GM10266 (cell line): ENCODE measurements around the gene KIF21B.

Source experiments
- DNase-seq: peaks from one replicate; pipeline ENCODE4 v3.0.0; 2012; ENCODE audit errors: extremely low spot score
- TF ChIP-seq, protein P1 (sequence below): IDR thresholded peaks from 2 replicates; pipeline ENCODE4 v1.5.1; 2012; ENCODE audit warnings: mild to moderate bottlenecking, low read depth; ENCODE audit not compliant: control insufficient read depth, insufficient read depth; ENCODE audit errors: missing control alignments

The KIF21B gene

DNA sequence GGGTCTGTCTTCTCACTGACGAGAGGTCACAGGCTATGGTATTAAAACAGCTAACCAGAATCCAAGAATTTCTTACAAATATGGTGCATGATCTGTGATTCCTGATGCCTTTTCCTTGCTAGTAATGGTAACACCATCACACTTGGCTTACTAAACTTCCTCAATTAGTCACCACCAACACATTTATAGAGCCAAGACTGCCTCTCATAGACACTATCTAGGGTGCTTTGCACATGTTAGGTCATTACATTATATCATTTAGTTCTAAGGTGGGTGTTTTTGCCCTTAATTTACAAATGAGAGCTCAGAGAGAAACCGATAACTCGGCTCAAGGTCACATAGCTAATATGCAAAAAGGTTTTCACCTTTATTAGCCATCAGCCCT, 8.7 kb downstream of the KIF21B start:
- TF ChIP-seq, protein P1, sequence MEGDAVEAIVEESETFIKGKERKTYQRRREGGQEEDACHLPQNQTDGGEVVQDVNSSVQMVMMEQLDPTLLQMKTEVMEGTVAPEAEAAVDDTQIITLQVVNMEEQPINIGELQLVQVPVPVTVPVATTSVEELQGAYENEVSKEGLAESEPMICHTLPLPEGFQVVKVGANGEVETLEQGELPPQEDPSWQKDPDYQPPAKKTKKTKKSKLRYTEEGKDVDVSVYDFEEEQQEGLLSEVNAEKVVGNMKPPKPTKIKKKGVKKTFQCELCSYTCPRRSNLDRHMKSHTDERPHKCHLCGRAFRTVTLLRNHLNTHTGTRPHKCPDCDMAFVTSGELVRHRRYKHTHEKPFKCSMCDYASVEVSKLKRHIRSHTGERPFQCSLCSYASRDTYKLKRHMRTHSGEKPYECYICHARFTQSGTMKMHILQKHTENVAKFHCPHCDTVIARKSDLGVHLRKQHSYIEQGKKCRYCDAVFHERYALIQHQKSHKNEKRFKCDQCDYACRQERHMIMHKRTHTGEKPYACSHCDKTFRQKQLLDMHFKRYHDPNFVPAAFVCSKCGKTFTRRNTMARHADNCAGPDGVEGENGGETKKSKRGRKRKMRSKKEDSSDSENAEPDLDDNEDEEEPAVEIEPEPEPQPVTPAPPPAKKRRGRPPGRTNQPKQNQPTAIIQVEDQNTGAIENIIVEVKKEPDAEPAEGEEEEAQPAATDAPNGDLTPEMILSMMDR: no peak
- DNase-seq: no peak

DNA sequence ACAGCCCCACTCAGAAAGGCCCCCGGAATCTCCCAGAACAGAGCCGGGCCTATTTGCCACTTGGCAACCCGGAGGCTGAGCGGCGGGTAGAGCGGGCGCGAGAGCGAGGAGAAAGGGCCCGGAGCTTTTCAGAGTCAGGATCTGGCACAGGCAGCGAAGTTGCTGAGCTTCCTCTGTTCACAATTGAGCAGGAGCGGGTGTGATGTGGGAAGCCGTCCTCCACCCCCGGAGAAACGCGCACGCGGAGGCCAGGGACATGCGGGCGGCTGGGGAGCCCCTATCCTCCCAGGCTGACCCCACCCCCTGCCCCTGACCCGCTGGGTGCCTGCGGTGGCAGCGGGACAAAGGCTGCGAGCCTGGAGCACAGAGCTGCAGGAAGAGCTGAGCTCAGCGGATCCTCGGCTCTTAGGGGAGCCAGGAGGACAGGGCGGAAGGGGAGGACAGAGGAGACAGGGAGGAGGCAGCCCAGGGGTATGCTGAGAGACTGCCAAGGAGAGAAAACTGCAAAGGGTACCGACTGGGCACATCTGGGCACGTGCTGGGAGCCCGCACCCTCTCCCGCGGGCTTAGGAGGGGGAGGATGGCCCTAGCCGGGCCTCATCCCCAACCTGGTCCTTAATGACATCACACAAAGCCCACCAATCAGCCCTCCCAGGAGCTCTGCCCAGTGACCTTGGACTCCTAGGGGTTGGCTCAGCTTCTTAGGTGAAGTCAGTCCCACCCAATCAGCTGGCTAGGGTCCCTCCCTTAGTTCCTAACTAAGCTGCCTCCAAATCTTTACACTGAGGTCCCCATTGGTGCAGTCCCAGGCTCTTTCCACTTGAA, 9.3 kb downstream of the KIF21B start:
- TF ChIP-seq, protein P1: no peak
- no peak for DNase-seq

DNA sequence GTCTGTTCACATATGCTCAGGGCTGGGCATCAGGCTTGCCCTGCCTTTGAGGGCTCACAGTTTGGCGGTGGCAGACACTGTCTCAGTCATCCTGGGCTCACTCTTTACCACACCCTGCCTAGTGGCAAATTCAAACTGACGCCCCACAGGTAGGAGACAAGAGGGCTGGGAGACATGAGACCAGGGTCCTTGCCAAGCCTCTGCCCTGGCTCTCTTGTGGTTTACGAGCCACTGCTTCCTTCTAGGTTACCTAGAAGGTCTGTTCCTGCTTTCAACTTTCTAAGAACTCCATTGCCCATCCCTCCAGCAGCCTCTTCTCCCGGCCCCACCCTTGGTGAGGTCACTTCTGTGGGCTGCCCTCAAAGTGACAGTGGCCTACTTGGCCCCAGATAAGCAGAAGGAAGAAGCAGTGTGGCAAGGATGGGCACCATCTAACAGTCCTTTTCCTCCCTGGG, 10.5 kb downstream of the KIF21B start:
- no peak for DNase-seq
- TF ChIP-seq, protein P1: no peak

DNA sequence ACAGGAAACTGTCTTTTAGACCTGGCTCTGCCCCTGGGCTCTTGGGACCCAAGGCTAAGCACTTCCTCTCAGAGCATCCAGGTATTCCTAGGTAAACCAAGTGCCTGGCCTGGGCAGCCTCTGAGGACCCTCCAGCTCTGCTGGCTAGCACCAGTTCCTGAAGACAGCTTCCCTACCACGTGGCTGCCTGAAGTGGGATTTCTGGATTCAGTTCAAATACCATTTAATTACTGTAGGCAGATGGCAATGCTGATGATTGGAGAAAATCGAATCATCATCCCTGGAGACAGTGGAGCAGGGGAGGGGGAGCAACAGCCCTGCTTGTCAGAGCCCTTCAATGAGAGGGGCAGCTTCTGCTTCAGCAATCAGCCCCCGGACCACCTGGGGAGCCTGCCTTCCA, 11.9 kb downstream of the KIF21B start:
- no peak for DNase-seq
- TF ChIP-seq, protein P1: no peak

DNA sequence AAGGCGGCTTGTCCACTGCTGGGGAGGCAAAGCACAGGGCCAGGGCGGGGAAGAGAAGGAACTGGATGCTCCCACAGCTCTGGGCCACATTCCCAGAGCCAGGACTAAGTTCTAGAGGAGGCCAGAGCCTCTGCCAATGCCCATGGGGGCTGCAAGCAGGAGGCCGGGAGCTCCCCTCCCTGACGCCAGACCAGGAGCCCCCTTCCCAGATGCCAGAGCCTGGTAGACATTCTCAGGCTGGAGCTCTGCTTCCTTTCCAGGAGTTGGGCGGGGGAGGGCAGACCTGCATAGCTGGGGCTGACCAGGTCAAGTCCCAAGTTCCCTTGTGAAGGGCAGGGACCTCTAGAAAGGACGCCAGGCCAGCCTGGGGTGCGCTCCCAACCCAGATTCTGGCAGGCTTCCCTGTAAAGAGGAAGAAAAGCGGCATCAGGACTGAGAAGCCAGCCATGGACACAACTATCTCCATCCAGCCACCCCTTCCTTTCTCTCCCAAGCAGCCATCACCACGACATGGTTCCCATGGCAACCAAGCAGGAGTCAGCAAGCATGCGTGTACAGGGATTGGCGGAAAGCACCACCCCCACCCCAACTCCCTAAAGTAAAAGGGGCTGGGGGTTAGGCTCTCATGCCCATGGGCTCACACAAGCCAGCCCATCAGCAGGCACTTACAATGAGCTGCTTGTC, 13.4 kb downstream of the KIF21B start:
- TF ChIP-seq, protein P1: no peak
- no peak for DNase-seq

DNA sequence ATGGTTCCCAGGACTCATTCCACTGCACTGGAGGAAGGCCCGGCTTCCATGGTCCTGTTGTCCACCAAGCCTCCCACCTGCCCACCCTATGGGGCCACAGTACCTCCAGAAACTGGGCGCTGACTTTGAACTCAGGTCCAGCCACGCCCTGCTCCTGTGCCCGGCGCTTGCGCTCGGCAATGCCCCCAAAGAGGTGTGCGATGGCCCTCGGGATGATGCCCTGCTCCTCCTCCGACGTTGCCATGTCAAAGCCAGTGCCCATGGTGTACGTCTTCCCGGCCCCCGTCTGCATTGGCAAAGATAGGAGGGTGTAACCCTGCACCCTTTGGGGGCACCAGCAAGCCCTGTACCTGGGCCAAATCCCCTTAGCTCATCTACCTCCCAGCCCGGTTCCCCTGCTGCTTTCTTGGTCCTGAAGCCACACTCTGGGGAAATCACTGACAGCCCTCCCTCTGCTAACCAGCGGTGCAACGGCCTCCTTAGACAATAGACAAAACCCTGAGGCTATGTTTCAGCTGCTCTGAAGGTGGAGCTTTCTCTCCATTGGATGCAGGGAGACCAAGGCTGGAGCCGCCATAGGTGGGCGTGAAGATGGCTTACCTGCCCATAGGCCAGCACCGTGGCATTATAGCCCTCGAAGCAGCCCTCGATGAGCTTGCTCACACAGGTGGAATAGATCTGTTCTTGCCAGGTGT, 14.7 kb downstream of the KIF21B start:
- TF ChIP-seq, protein P1: no peak
- DNase-seq: no peak
